OCI-LY7 (cell line): ENCODE data around the gene PTPRM. TPM values are rescaled to one million over a fixed set of nuclear protein-coding genes. Genes with fewer than 3 reads are reported as not detected.

ENCODE experiments used
- BruUV-seq: library from RNA; stranded (reverse); fragments of 400-500 nt; replicated peaks from 2 replicates; lab custom pipeline; 2021; lab: Mats Ljungman, UMichigan
- CTCF ChIA-PET: fragments of 300-600 bp; sonication (Branson Sonifier 250); formaldehyde crosslinking; loops from one replicate; lab custom pipeline; 2022; ENCODE audit warnings: antibody characterized with exemption; ENCODE audit not compliant: unreplicated experiment; lab: Charles Lee
- POLR2A ChIA-PET: fragments of 300-600 bp; sonication (Branson Sonifier 250); formaldehyde crosslinking; loops from one replicate; lab custom pipeline; 2022; ENCODE audit warnings: antibody characterized with exemption; lab: Charles Lee
- DNase-seq: peaks from one replicate; pipeline ENCODE4 v3.0.0-alpha.2; 2015; ENCODE audit warnings: low spot score
- H2AFZ ChIP-seq: fragments of 200-600 bp; sonication (generic), shearing (Covaris generic); 2 replicates; pipeline ENCODE4 v1.6.1; 2014; ENCODE audit warnings: mild to moderate bottlenecking, antibody characterized with exemption, low read length, moderate library complexity
- H3K27ac ChIP-seq: fragments of 200-600 bp; sonication (generic); 2 replicates; pipeline ENCODE4 v1.5.1; 2014; ENCODE audit warnings: mixed run types, low read depth, mild to moderate bottlenecking, moderate library complexity, low read length, inconsistent platforms; ENCODE audit not compliant: poor library complexity, severe bottlenecking
- H3K36me3 ChIP-seq: fragments of 200-600 bp; sonication (generic); 2 replicates; pipeline ENCODE4 v1.6.1; 2014; ENCODE audit warnings: mild to moderate bottlenecking, antibody characterized with exemption, low read length, moderate library complexity, mixed read lengths; ENCODE audit not compliant: insufficient read depth
- H3K4me1 ChIP-seq: fragments of 200-600 bp; sonication (generic); 2 replicates; pipeline ENCODE4 v1.5.1; 2014; ENCODE audit warnings: mild to moderate bottlenecking, low read length; ENCODE audit not compliant: insufficient read depth, poor library complexity, severe bottlenecking
- H3K4me2 ChIP-seq: fragments of 200-600 bp; sonication (generic); 2 replicates; pipeline ENCODE4 v1.6.1; 2014; ENCODE audit warnings: mild to moderate bottlenecking, low read length
- H3K4me3 ChIP-seq: fragments of 200-600 bp; sonication (generic); 2 replicates; pipeline ENCODE4 v1.5.1; 2014; ENCODE audit warnings: mild to moderate bottlenecking, low read depth, low read length; ENCODE audit not compliant: poor library complexity, severe bottlenecking
- H3K79me2 ChIP-seq: fragments of 200-600 bp; sonication (generic); 2 replicates; pipeline ENCODE4 v1.6.1; 2016; ENCODE audit warnings: low read depth, mild to moderate bottlenecking, low read length, moderate library complexity, mixed read lengths; ENCODE audit not compliant: insufficient read depth
- H3K9me2 ChIP-seq: fragments of 200-600 bp; sonication (generic); 2 replicates; pipeline ENCODE4 v1.6.1; 2016; ENCODE audit warnings: mild to moderate bottlenecking, low read length, mixed read lengths; ENCODE audit not compliant: insufficient read depth
- H3K9me3 ChIP-seq: fragments of 200-600 bp; sonication (generic); 2 replicates; pipeline ENCODE4 v1.6.1; 2014; ENCODE audit warnings: mild to moderate bottlenecking, mixed run types, low read length, mixed read lengths
- H4K20me1 ChIP-seq: fragments of 200-600 bp; sonication (generic); 2 replicates; pipeline ENCODE4 v1.6.1; 2014; ENCODE audit warnings: mild to moderate bottlenecking, antibody characterized with exemption, low read length, moderate library complexity, mixed read lengths; ENCODE audit not compliant: insufficient read depth
- CTCF ChIP-seq: fragments of 200-600 bp; sonication (generic); conservative IDR thresholded peaks from 2 replicates; pipeline ENCODE4 v1.5.1; 2014; ENCODE audit warnings: mild to moderate bottlenecking, antibody characterized with exemption, low read length, moderate library complexity, mixed read lengths
- EZH2phosphoT487 ChIP-seq: fragments of 200-600 bp; sonication (generic); IDR thresholded peaks from 2 replicates; pipeline ENCODE4 v1.6.1; 2018; ENCODE audit warnings: low read depth, borderline replicate concordance, mild to moderate bottlenecking, mixed run types, antibody characterized with exemption, low read length, moderate library complexity, mixed read lengths
- intact Hi-C: fragments of 100-400 bp; cut with micrococcal nuclease; formaldehyde crosslinking; loops from one replicate; pipeline ENCODE4 v1.10.0; 2022; ENCODE audit not compliant: unreplicated experiment
- total RNA-seq, 2 experiments: library from RNA; depleted of rRNA in 1 of 2; stranded (reverse); fragments of >200 nt in 1 of 2; shearing (Covaris generic) in 1 of 2; gene quantifications; 2 replicates each; pipeline ENCODE4 v1.2.3, GENCODE V29; 2014 to 2022

The PTPRM gene
- total RNA-seq, 2 experiments from 2014 or later = not detected

DNA sequence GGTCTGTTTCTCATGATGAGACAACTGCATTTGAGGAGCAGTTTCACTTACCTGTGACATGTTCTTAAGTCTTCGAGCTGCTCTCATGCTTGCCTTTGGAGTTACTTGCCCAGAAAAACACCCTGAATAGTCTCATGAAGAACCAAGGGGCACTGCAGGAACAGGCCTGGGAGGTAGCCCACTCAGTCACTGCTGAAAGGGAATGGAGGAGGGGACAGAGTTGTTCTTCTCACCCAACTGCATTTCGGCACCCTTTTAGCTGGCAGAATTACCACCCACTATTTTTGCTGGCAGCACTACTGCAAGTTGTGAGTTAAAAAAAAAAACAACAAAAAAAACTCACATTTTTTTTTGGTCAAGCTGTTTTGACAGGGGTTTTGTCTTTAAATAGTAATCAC is 181.9 kb downstream of the PTPRM start:
- CTCF ChIA-PET = no interaction called here
- intact Hi-C loops = no loop called here
- TF ChIP-seq EZH2phosphoT487 = no peak
- no peak for TF ChIP-seq CTCF
- BruUV-seq = no TSS peak
- Histone ChIP-seq H3K79me2 (no peaks in the 10 kb centered on the region), H3K36me3 (no peaks in the 10 kb centered on the region), H3K4me3 (no peak overlapping the region), H3K27ac (no peak overlapping the region), H3K4me2 (no peak overlapping the region), H4K20me1 (no peaks in the 10 kb centered on the region), H2AFZ (no peak overlapping the region), H3K9me3 (no peaks in the 10 kb centered on the region), H3K9me2 (no peaks in the 10 kb centered on the region), H3K4me1 (no peaks in the 10 kb centered on the region)
- no peak for DNase-seq
- POLR2A ChIA-PET = interaction anchor here (1.1 kb wide), 1 partner anchor 59 kb away, joined by 3 read pairs; no protein-coding TSS in a partner anchor

- Histone ChIP-seq H3K9me3 (no peaks in the 10 kb centered on the region), H3K9me2 (no peaks in the 10 kb centered on the region), H3K4me1 (no peaks in the 10 kb centered on the region), H3K27ac (no peak overlapping the region), H3K79me2 (no peaks in the 10 kb centered on the region), H3K4me2 (no peak overlapping the region), H3K36me3 (no peaks in the 10 kb centered on the region), H2AFZ (no peak overlapping the region), H4K20me1 (no peaks in the 10 kb centered on the region), H3K4me3 (no peak overlapping the region)
- POLR2A ChIA-PET = interaction anchor here (1.0 to 1.1 kb wide), 2 partner anchors 21 to 60 kb away, joined by 3 read pairs; no protein-coding TSS in a partner anchor
- intact Hi-C loops = no loop called here
- TF ChIP-seq EZH2phosphoT487 = no peak
- no peak for TF ChIP-seq CTCF
- BruUV-seq = no TSS peak
- DNase-seq = no peak
- CTCF ChIA-PET = no interaction called here
These were observed 182.4 kb downstream of the PTPRM start for GRCh38 chr18:7749510-7749981.

- CTCF ChIA-PET = no interaction called here
- no peak overlapping the region for H2AFZ ChIP-seq
- POLR2A ChIA-PET = interaction anchor here (1.0 to 1.1 kb wide), 2 partner anchors 21 to 60 kb away, joined by 3 read pairs; no protein-coding TSS in a partner anchor
These were observed 183.1 kb downstream of the PTPRM start for GRCh38 chr18:7750095-7750663.

More at GRCh38 chr18:7750095-7750663, 183.1 kb downstream of the PTPRM start:
- no peak overlapping the region for H3K4me2 ChIP-seq
- DNase-seq = no peak
- no peaks in the 10 kb centered on the region for H4K20me1 ChIP-seq
- no peaks in the 10 kb centered on the region for H3K9me3 ChIP-seq
- no peaks in the 10 kb centered on the region for H3K4me1 ChIP-seq
- H3K4me3 ChIP-seq = no peak overlapping the region
- H3K36me3 ChIP-seq = no peaks in the 10 kb centered on the region
- H3K79me2 ChIP-seq = no peaks in the 10 kb centered on the region
- H3K9me2 ChIP-seq = no peaks in the 10 kb centered on the region
- intact Hi-C loops = no loop called here
- TF ChIP-seq CTCF (no peak), EZH2phosphoT487 (no peak)
- no TSS peak for BruUV-seq
- no peak overlapping the region for H3K27ac ChIP-seq
